H1 (cell line): ENCODE results near the gene WDR7. TPM values are rescaled to one million over a fixed set of nuclear protein-coding genes. Genes with fewer than 3 reads are reported as not detected.

ENCODE experiments used
- CTCF ChIA-PET: fragments of 300-600 bp; sonication (Branson Sonifier 250); formaldehyde crosslinking; loops from one replicate; lab custom pipeline; 2021; ENCODE audit not compliant: partially characterized antibody; lab: Charles Lee
- POLR2A ChIA-PET: fragments of 300-600 bp; sonication (Branson Sonifier 250); formaldehyde crosslinking; loops from one replicate; lab custom pipeline; 2021; ENCODE audit warnings: inconsistent platforms; ENCODE audit not compliant: partially characterized antibody; lab: Charles Lee
- DNase-seq, 2 experiments: peaks; one replicate each; pipeline versions ENCODE4 v3.0.0 to v3.0.0-alpha.2; 2010 to 2022; ENCODE audit warnings: low spot score in 2 of 2, low read depth in 1 of 2, mixed read lengths in 1 of 2
- FAIRE-seq: peaks from 2 replicates; lab custom pipeline; 2011; peaks lifted over from hg19 to GRCh38; lab: Jason Lieb, UNC
- H2AFZ ChIP-seq: 2 replicates; pipeline ENCODE4 v1.8.1; 2012; ENCODE audit warnings: low read length, inconsistent platforms
- H2AK5ac ChIP-seq: 2 replicates; pipeline ENCODE4 v1.6.1; 2013; ENCODE audit warnings: low read depth, low read length
- H2BK120ac ChIP-seq: replicated peaks from 2 replicates; pipeline ENCODE3; 2013; ENCODE audit warnings: low read depth, low read length, inconsistent platforms
- H2BK12ac ChIP-seq: 2 replicates; pipeline ENCODE4 v1.6.1; 2013; ENCODE audit warnings: low read depth, low read length
- H2BK15ac ChIP-seq: 2 replicates; pipeline ENCODE4 v1.6.1; 2013; ENCODE audit warnings: low read length
- H2BK20ac ChIP-seq: 2 replicates; pipeline ENCODE4 v1.6.1; 2013; ENCODE audit warnings: low read length
- H2BK5ac ChIP-seq: 2 replicates; pipeline ENCODE4 v1.6.1; 2013; ENCODE audit warnings: low read depth, low read length
- H3K14ac ChIP-seq: 2 replicates; pipeline ENCODE4 v1.6.1; 2013; ENCODE audit warnings: inconsistent platforms; ENCODE audit not compliant: insufficient read length
- H3K18ac ChIP-seq: 2 replicates; pipeline ENCODE4 v1.6.1; 2013; ENCODE audit warnings: low read length; ENCODE audit errors: extremely low read depth
- H3K23ac ChIP-seq: 2 replicates; pipeline ENCODE4 v1.6.1; 2013; ENCODE audit warnings: inconsistent platforms; ENCODE audit not compliant: insufficient read length
- H3K23me2 ChIP-seq: 2 replicates; pipeline ENCODE4 v1.6.1; 2013; ENCODE audit warnings: low read depth, low read length
- H3K27ac ChIP-seq: 2 replicates; pipeline ENCODE4 v1.6.1; 2011; ENCODE audit warnings: low read depth, low read length, inconsistent platforms
- H3K27me3 ChIP-seq, 4 experiments: replicated peaks in 1 of 4; 1 replicate in 1 of 4; 2 replicates in 3 of 4; pipeline versions ENCODE4 v1.6.1 to v1.8.1; 2011 to 2013; ENCODE audit warnings: low read length in 3 of 4, mild to moderate bottlenecking in 3 of 4, inconsistent platforms in 2 of 4, mixed read lengths in 2 of 4, moderate library complexity in 1 of 4; ENCODE audit not compliant: control insufficient read depth in 3 of 4, insufficient read depth in 3 of 4; ENCODE audit errors: extremely low read depth in 1 of 4
- H3K36me3 ChIP-seq, 4 experiments: 2 replicates each; pipeline versions ENCODE4 v1.6.1 to v1.8.1; 2011 to 2013; ENCODE audit warnings: mild to moderate bottlenecking in 4 of 4, low read length in 3 of 4, moderate library complexity in 2 of 4, control low read depth in 1 of 4, inconsistent platforms in 1 of 4; ENCODE audit not compliant: insufficient read depth in 4 of 4, control insufficient read depth in 2 of 4
- H3K4ac ChIP-seq: replicated peaks from 2 replicates; pipeline ENCODE3; 2013; ENCODE audit warnings: low read length, low read depth, mixed read lengths, inconsistent platforms; ENCODE audit not compliant: insufficient read length
- H3K4me1 ChIP-seq, 4 experiments: replicated peaks in 1 of 4; 1 replicate in 1 of 4; 2 replicates in 3 of 4; pipeline versions ENCODE4 v1.6.1 to v1.8.1; 2011 to 2013; ENCODE audit warnings: low read length in 3 of 4, inconsistent platforms in 2 of 4, mixed read lengths in 1 of 4; ENCODE audit not compliant: insufficient read depth in 4 of 4, control insufficient read depth in 3 of 4
- H3K4me2 ChIP-seq, 2 experiments: 2 replicates each; pipeline versions ENCODE4 v1.6.1 to v1.8.1; 2011 to 2013; ENCODE audit warnings: low read depth in 2 of 2, low read length in 2 of 2, control low read depth in 1 of 2, inconsistent platforms in 1 of 2, mild to moderate bottlenecking in 1 of 2; ENCODE audit not compliant: insufficient read depth in 1 of 2
- H3K4me3 ChIP-seq, 4 experiments: fragments of 200-600, 300-600 bp in 1 of 4; sonication (generic), shearing (Covaris generic), sonication (Bioruptor Twin) in 1 of 4; 2 replicates each; pipeline versions ENCODE4 v1.5.1 to v1.8.1; 2011 to 2016; ENCODE audit warnings: low read length in 4 of 4, low read depth in 3 of 4, control low read depth in 2 of 4, inconsistent platforms in 2 of 4, mild to moderate bottlenecking in 2 of 4, mixed read lengths in 1 of 4, moderate library complexity in 1 of 4; ENCODE audit not compliant: insufficient read depth in 2 of 4; ENCODE audit errors: extremely low read depth in 1 of 4
- H3K56ac ChIP-seq: replicated peaks from 2 replicates; pipeline ENCODE3; 2013; ENCODE audit warnings: low read depth, mild to moderate bottlenecking, mixed read lengths, low read length, inconsistent platforms; ENCODE audit not compliant: insufficient read length
- H3K79me1 ChIP-seq: 2 replicates; pipeline ENCODE4 v1.6.1; 2013; ENCODE audit warnings: low read depth, low read length, control low read depth
- H3K79me2 ChIP-seq, 2 experiments: 2 replicates each; pipeline versions ENCODE4 v1.6.1 to v1.8.1; 2012 to 2013; ENCODE audit warnings: low read length in 2 of 2, mild to moderate bottlenecking in 2 of 2, inconsistent platforms in 1 of 2; ENCODE audit not compliant: insufficient read depth in 2 of 2, control insufficient read depth in 1 of 2
- H3K9ac ChIP-seq, 4 experiments: replicated peaks in 1 of 4; 1 replicate in 1 of 4; 2 replicates in 3 of 4; pipeline versions ENCODE4 v1.6.1 to v1.8.1; 2011 to 2013; ENCODE audit warnings: low read depth in 3 of 4, low read length in 3 of 4, control low read depth in 2 of 4, mild to moderate bottlenecking in 2 of 4, moderate library complexity in 2 of 4, inconsistent platforms in 1 of 4; ENCODE audit errors: extremely low read depth in 1 of 4
- H3K9me3 ChIP-seq, 2 experiments: 2 replicates each; pipeline versions ENCODE4 v1.6.1 to v1.8.1; 2012 to 2013; ENCODE audit warnings: mild to moderate bottlenecking in 2 of 2, moderate library complexity in 2 of 2, control low read depth in 1 of 2, inconsistent platforms in 1 of 2, low read depth in 1 of 2, low read length in 1 of 2, mixed read lengths in 1 of 2; ENCODE audit not compliant: insufficient read depth in 2 of 2
- H4K20me1 ChIP-seq, 2 experiments: replicated peaks in 1 of 2; 2 replicates each; pipeline versions ENCODE3 to v1.8.1; 2011 to 2013; ENCODE audit warnings: inconsistent platforms in 2 of 2, low read length in 2 of 2, mild to moderate bottlenecking in 1 of 2; ENCODE audit not compliant: insufficient read depth in 2 of 2, control insufficient read depth in 1 of 2
- H4K5ac ChIP-seq: 2 replicates; pipeline ENCODE4 v1.6.1; 2013; ENCODE audit warnings: low read length, low read depth, mixed read lengths, inconsistent platforms; ENCODE audit not compliant: insufficient read length
- H4K8ac ChIP-seq: 2 replicates; pipeline ENCODE4 v1.8.0; 2013; ENCODE audit warnings: mild to moderate bottlenecking, moderate library complexity, low read length, inconsistent platforms; ENCODE audit not compliant: insufficient read depth; ENCODE audit errors: extremely low read depth
- H4K91ac ChIP-seq: replicated peaks from 2 replicates; pipeline ENCODE3; 2013; ENCODE audit warnings: low read length, mixed read lengths, inconsistent platforms; ENCODE audit not compliant: insufficient read length
- BRCA1 ChIP-seq: IDR thresholded peaks from 2 replicates; pipeline ENCODE4 v1.6.1; 2012; ENCODE audit warnings: low read depth, low read length, improper control_type of control experiment
- CTCF ChIP-seq, 3 experiments: IDR thresholded peaks; 1 replicate in 2 of 3; 2 replicates in 1 of 3; pipeline versions ENCODE4 v1.5.1 to v1.6.1; 2011; ENCODE audit warnings: low read length in 3 of 3, mild to moderate bottlenecking in 3 of 3, inconsistent platforms in 2 of 3, low read depth in 1 of 3, moderate library complexity in 1 of 3; ENCODE audit not compliant: insufficient read depth in 1 of 3; ENCODE audit errors: control extremely low read depth in 1 of 3
- NRF1 ChIP-seq: IDR thresholded peaks from 2 replicates; pipeline ENCODE4 v1.6.1; 2011; ENCODE audit warnings: mild to moderate bottlenecking, low read depth, low read length, improper control_type of control experiment
- RFX5 ChIP-seq: IDR thresholded peaks from 2 replicates; pipeline ENCODE4 v1.6.1; 2011; ENCODE audit warnings: low read depth, low read length, improper control_type of control experiment, borderline replicate concordance
- TAF7 ChIP-seq: optimal IDR thresholded peaks from 2 replicates; pipeline ENCODE3; 2011; ENCODE audit warnings: low read depth, mild to moderate bottlenecking, inconsistent platforms, low read length, moderate library complexity, borderline replicate concordance
- WGBS, 2 experiments: shearing (Covaris generic) in 1 of 2; methylation state at CpG; one replicate each; pipeline versions ENCODE4 v1.1.6 to v1.1.7; 2013 to 2015; ENCODE audit warnings: low lambda C conversion rate in 2 of 2, mixed read lengths in 2 of 2, inconsistent platforms in 1 of 2, low coverage in 1 of 2, missing lambda C conversion rate in 1 of 2; ENCODE audit not compliant: insufficient replicate concordance in 2 of 2, insufficient coverage in 1 of 2, insufficient read length in 1 of 2; ENCODE audit errors: extremely low coverage in 1 of 2, missing lambda C conversion rate in 1 of 2; 5-methylcytosine and 5-hydroxymethylcytosine counted together
- polyA plus RNA-seq, 7 experiments: library from polyadenylated mRNA; depleted of rRNA in 3 of 7; stranded (reverse) in 5 of 7; unstranded in 2 of 7; fragments of >200 nt in 5 of 7; fragments of 200-250 nt in 2 of 7; gene quantifications; 1 replicate in 5 of 7; 2 replicates in 1 of 7; 4 replicates in 1 of 7; pipeline versions ENCODE4 v1.2.1 to v1.2.3, GENCODE V29; 2011 to 2013; ENCODE audit warnings: missing spikeins in 2 of 7, mixed read lengths in 2 of 7
- total RNA-seq: library from RNA; stranded (reverse); fragmentation: NEBNext Ultra II Directional; extraction: Animal tissue kit (Norgen Biotek cat#: 25700); gene quantifications from 2 replicates; pipeline ENCODE4 v1.2.1, GENCODE V29; 2021

WDR7 gene
- total and polyA plus RNA-seq, 2 of the 8 experiments (the other 6 are each of a cell fraction or from before 2014, with no cell fraction given) = 5.5 to 15.2 TPM

GRCh38 chr18:56643381-56643780 is 7.8 kb upstream of the WDR7 start:
- no peak overlapping the region for H3K14ac ChIP-seq
- no peaks in the 10 kb centered on the region; a peak in 1 of 4 replicates for H3K79me2 ChIP-seq
- WGBS, 2 experiments = 87% methylated on average over 3 of the region's 3 CpGs; no CpG with 5 or more reads in 1 of the 2 experiments
- no peak overlapping the region for H3K56ac ChIP-seq
- no peak for DNase-seq
- no peaks in the 10 kb centered on the region for H3K36me3 ChIP-seq
- no peak overlapping the region for H4K8ac ChIP-seq
- H4K91ac ChIP-seq = no peak overlapping the region
- H2BK20ac ChIP-seq = no peak overlapping the region
- no peak overlapping the region for H4K5ac ChIP-seq
- H3K79me1 ChIP-seq = no peaks in the 10 kb centered on the region
- ChIA-PET CTCF (interaction anchor here (0.7 to 1.0 kb wide), 3 partner anchors 15 to 1004 kb away, joined by 3 read pairs; no protein-coding TSS in a partner anchor), POLR2A (no interaction called here)
- H3K27me3 ChIP-seq = 0 out of 7 replicates have a peak, but pooled peaks cover 0 to 2% (median 0%) of the 10 kb centered on the region in 4 experiments
- H3K23ac ChIP-seq = no peak overlapping the region
- H3K18ac ChIP-seq = no peak overlapping the region
- H3K4me2 ChIP-seq = no peak overlapping the region
- no peak overlapping the region for H3K9ac ChIP-seq
- H3K4me1 ChIP-seq = no peaks in the 10 kb centered on the region; a peak in 1 of 7 replicates
- TF ChIP-seq CTCF (IDR thresholded peaks at IDR 0.05; ENCODE audit: control extremely low read depth in 1 of 3, insufficient read depth in 1 of 3, low read depth in 1 of 3, low read length in 3 of 3) = no peak
- no peak for TF ChIP-seq BRCA1
- TF ChIP-seq RFX5 = no peak
- TF ChIP-seq NRF1 = no peak
- no peak for TF ChIP-seq TAF7
- no peak overlapping the region for H2BK120ac ChIP-seq
- no peaks in the 10 kb centered on the region for H4K20me1 ChIP-seq
- no peak overlapping the region for H3K4ac ChIP-seq
- no peak overlapping the region for H2AFZ ChIP-seq
- no peak overlapping the region for H2BK12ac ChIP-seq
- H3K4me3 ChIP-seq = no peak overlapping the region
- peaks cover 6% of the 10 kb centered on the region for H3K23me2 ChIP-seq
- no peak overlapping the region for H2BK5ac ChIP-seq
- H2AK5ac ChIP-seq = no peak overlapping the region
- no peak for FAIRE-seq
- H3K27ac ChIP-seq = no peak overlapping the region
- H3K9me3 ChIP-seq = no peaks in the 10 kb centered on the region
- H2BK15ac ChIP-seq = no peak overlapping the region
